ENCODE measurements around the gene NPBWR2.
"Not testable (repeated sequence)": the region's sequence is repeated elsewhere in the genome, so short reads cannot be mapped to it uniquely, and the experiment has no call there.

The NPBWR2 gene

GRCh38 chr20:64093013-64093503 lies 14.3 kb downstream of the NPBWR2 start:
- no peak overlapping the region for H3K4me3 ChIP-seq (ENCODE audit: low read depth, low read length)
- TF ChIP-seq CTCF (IDR thresholded peaks at IDR 0.05; ENCODE audit: low read depth, low read length, missing control alignments) = no peak
- no peak for DNase-seq (ENCODE audit: low read depth)

- TF ChIP-seq CTCF (IDR thresholded peaks at IDR 0.05; ENCODE audit: low read depth, low read length, missing control alignments) = no peak
- H3K4me3 ChIP-seq (ENCODE audit: low read depth, low read length) = no peak overlapping the region
- DNase-seq (ENCODE audit: low read depth) = no peak
Observed at GRCh38 chr20:64092258-64093012, 14.9 kb downstream of the NPBWR2 start.

- no peak for TF ChIP-seq CTCF (IDR thresholded peaks at IDR 0.05; ENCODE audit: low read depth, low read length, missing control alignments)
Observed at GRCh38 chr20:64091770-64092169, 15.6 kb downstream of the NPBWR2 start.

GRCh38 chr20:64091340-64091739 lies 16.0 kb downstream of the NPBWR2 start:
- TF ChIP-seq CTCF (IDR thresholded peaks at IDR 0.05; ENCODE audit: low read depth, low read length, missing control alignments) = no peak
- H3K4me3 ChIP-seq (ENCODE audit: low read depth, low read length) = no peak overlapping the region
- no peak for DNase-seq (ENCODE audit: low read depth)

More at GRCh38 chr20:64091770-64092169, 15.6 kb downstream of the NPBWR2 start:
- DNase-seq (ENCODE audit: low read depth) = no peak
- no peak overlapping the region for H3K4me3 ChIP-seq (ENCODE audit: low read depth, low read length)

GRCh38 chr20:64090165-64090564 lies 17.2 kb downstream of the NPBWR2 start:
- DNase-seq (ENCODE audit: low read depth) = no peak
- TF ChIP-seq CTCF (IDR thresholded peaks at IDR 0.05; ENCODE audit: low read depth, low read length, missing control alignments) = no peak
- H3K4me3 ChIP-seq (ENCODE audit: low read depth, low read length) = no peak overlapping the region

- H3K4me3 ChIP-seq (ENCODE audit: low read depth, low read length); DNase-seq (ENCODE audit: low read depth): not testable (repeated sequence)
Observed at GRCh38 chr20:64088586-64088985, 18.8 kb downstream of the NPBWR2 start.

GRCh38 chr20:64087226-64087825 lies 20.0 kb downstream of the NPBWR2 start:
- DNase-seq (ENCODE audit: low read depth) = not testable (repeated sequence)

GRCh38 chr20:64086801-64087200 lies 20.6 kb downstream of the NPBWR2 start:
- DNase-seq (ENCODE audit: low read depth) = no peak

More at GRCh38 chr20:64087226-64087825, 20.0 kb downstream of the NPBWR2 start:
- H3K4me3 ChIP-seq (ENCODE audit: low read depth, low read length) = not testable (repeated sequence)

More at GRCh38 chr20:64086801-64087200, 20.6 kb downstream of the NPBWR2 start:
- TF ChIP-seq CTCF (IDR thresholded peaks at IDR 0.05; ENCODE audit: low read depth, low read length, missing control alignments) = no peak
- H3K4me3 ChIP-seq (ENCODE audit: low read depth, low read length) = no peak overlapping the region

Data from GM12864 (cell line).